ENCODE data around the gene VASH1.

- no peak for TF ChIP-seq CTCF (IDR thresholded peaks at IDR 0.05)
- no peak for TF ChIP-seq POLR2A (IDR thresholded peaks at IDR 0.05)
Measured at GRCh38 chr14:76771437-76771980, 10.2 kb downstream of the VASH1 start.
